ENCODE data around the gene CSPG5. TPM values are rescaled to one million over a fixed set of nuclear protein-coding genes. Genes with fewer than 3 reads are reported as not detected.

The CSPG5 gene
- total RNA-seq, 2 experiments from 2014 or later = 0.39 TPM; not detected in 1

DNA sequence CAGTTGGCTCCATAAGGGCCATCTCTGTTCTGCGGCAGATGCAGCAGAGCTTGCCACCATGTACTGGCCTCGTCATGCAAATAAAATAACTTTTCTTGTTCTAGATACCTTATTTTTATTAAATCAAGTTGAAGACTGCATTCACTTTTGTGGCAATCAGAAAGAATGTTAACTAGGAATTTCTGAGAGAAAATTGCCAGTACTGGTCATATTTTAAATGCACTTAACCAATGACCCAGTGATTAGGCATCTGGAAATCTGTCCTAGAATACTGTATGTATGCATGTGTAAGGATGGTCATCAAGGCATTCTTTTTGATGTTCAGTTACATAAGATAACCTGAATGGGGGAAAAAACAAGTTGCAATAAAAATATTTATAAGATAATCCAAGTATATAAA is 34.2 kb upstream of the CSPG5 start:
- Histone ChIP-seq H3K36me3 (ENCODE audit: insufficient read depth, low read length) (peaks cover 68% of the 10 kb centered on the region), H3K27ac (ENCODE audit: low read depth in 1 of 2, low read length in 2 of 2) (no peak overlapping the region), H3K4me3 (ENCODE audit: low read length) (no peak overlapping the region), H3K27me3 (ENCODE audit: control insufficient read depth in 1 of 2, insufficient read depth in 2 of 2, low read length in 2 of 2) (no peaks in the 10 kb centered on the region), H3K9me3 (ENCODE audit: control insufficient read depth in 1 of 2, insufficient read depth in 1 of 2, low read length in 2 of 2) (no peaks in the 10 kb centered on the region), H3K4me1 (ENCODE audit: insufficient read depth, low read length) (no peaks in the 10 kb centered on the region)
- Mint-ChIP-seq H3K27me3 (no peaks in the 10 kb centered on the region), H3K9me3 (no peaks in the 10 kb centered on the region), H3K27ac (peak overlapping the region; percentile 49), H3K4me1 (ENCODE audit: low read depth) (no peaks in the 10 kb centered on the region), H3K36me3 (ENCODE audit: low read depth) (peaks cover 64% of the 10 kb centered on the region), H3K4me3 (no peak overlapping the region)
- ChIA-PET CTCF (no interaction called here), POLR2A (no interaction called here)
- TF ChIP-seq, protein P1, sequence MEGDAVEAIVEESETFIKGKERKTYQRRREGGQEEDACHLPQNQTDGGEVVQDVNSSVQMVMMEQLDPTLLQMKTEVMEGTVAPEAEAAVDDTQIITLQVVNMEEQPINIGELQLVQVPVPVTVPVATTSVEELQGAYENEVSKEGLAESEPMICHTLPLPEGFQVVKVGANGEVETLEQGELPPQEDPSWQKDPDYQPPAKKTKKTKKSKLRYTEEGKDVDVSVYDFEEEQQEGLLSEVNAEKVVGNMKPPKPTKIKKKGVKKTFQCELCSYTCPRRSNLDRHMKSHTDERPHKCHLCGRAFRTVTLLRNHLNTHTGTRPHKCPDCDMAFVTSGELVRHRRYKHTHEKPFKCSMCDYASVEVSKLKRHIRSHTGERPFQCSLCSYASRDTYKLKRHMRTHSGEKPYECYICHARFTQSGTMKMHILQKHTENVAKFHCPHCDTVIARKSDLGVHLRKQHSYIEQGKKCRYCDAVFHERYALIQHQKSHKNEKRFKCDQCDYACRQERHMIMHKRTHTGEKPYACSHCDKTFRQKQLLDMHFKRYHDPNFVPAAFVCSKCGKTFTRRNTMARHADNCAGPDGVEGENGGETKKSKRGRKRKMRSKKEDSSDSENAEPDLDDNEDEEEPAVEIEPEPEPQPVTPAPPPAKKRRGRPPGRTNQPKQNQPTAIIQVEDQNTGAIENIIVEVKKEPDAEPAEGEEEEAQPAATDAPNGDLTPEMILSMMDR (IDR thresholded peaks at IDR 0.05) = no peak
- ATAC-seq (ENCODE audit: poor library complexity) (no peak), DNase-seq (no peak)
- intact Hi-C loops (cut with DNase I, micrococcal nuclease) = no loop called here

DNA sequence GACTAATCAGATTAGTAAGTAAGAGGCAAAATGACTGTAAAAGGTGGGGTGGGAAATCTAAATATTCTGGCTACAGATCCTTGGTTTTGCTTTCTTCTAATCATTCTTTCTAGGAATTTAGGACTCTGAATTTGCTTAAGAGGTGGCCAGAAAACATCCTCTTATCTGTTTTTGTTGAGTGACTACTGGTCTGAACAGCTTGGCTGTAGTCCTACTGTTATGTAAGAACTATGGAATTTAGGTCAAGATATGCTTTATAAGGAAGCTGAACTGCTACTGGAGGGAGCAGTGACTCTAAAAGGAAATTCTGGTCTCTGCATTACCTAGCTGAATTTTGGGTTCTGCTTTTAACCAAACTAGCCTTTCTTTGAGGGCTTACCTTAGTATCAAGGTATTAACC is 33.5 kb upstream of the CSPG5 start:
- Mint-ChIP-seq H3K27ac (peak overlapping the region; percentile 50), H3K27me3 (no peaks in the 10 kb centered on the region), H3K9me3 (no peaks in the 10 kb centered on the region), H3K36me3 (ENCODE audit: low read depth) (peaks cover 63% of the 10 kb centered on the region), H3K4me3 (no peak overlapping the region), H3K4me1 (ENCODE audit: low read depth) (no peaks in the 10 kb centered on the region)
- peaks cover 68% of the 10 kb centered on the region for H3K36me3 ChIP-seq (ENCODE audit: insufficient read depth, low read length)
- CTCF ChIA-PET = no interaction called here
- no peaks in the 10 kb centered on the region for H3K9me3 ChIP-seq (ENCODE audit: control insufficient read depth in 1 of 2, insufficient read depth in 1 of 2, low read length in 2 of 2)
- POLR2A ChIA-PET = no interaction called here
- DNase-seq = no peak
- H3K4me3 ChIP-seq (ENCODE audit: low read length) = no peak overlapping the region
- no peak overlapping the region for H3K27ac ChIP-seq (ENCODE audit: low read depth in 1 of 2, low read length in 2 of 2)
- ATAC-seq (ENCODE audit: poor library complexity) = no peak
- H3K27me3 ChIP-seq (ENCODE audit: control insufficient read depth in 1 of 2, insufficient read depth in 2 of 2, low read length in 2 of 2) = no peaks in the 10 kb centered on the region
- no peaks in the 10 kb centered on the region for H3K4me1 ChIP-seq (ENCODE audit: insufficient read depth, low read length)
- intact Hi-C loops (cut with DNase I, micrococcal nuclease) = no loop called here
- TF ChIP-seq, protein P1 (IDR thresholded peaks at IDR 0.05) = no peak

DNA sequence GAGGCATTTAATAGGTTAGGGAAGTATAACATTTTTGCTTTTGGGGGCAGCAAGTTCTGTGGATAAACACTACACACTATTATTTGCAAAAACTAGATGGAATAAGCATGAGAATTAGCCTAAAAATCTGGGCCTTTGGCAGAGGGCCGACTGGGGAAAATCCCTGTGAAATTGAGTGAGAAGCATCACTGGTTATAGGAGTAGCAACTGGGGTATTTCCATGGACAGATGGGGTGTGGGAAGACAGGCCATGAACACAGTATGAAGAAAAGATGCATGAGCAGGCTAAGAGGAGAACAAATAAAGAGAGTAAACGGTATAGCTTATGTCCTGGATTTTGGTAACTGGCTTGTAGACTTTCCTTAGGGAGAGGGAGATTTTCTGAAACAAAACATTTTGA is 32.9 kb upstream of the CSPG5 start:
- Mint-ChIP-seq H3K4me3 (no peak overlapping the region), H3K27me3 (no peaks in the 10 kb centered on the region), H3K4me1 (ENCODE audit: low read depth) (no peaks in the 10 kb centered on the region), H3K27ac (peak overlapping the region; percentile 50), H3K9me3 (no peaks in the 10 kb centered on the region), H3K36me3 (ENCODE audit: low read depth) (peaks cover 60% of the 10 kb centered on the region)
- POLR2A ChIA-PET = no interaction called here
- no peak overlapping the region for H3K27ac ChIP-seq (ENCODE audit: low read depth in 1 of 2, low read length in 2 of 2)
- no peaks in the 10 kb centered on the region for H3K9me3 ChIP-seq (ENCODE audit: control insufficient read depth in 1 of 2, insufficient read depth in 1 of 2, low read length in 2 of 2)
- H3K4me1 ChIP-seq (ENCODE audit: insufficient read depth, low read length) = no peaks in the 10 kb centered on the region
- no peaks in the 10 kb centered on the region for H3K27me3 ChIP-seq (ENCODE audit: control insufficient read depth in 1 of 2, insufficient read depth in 2 of 2, low read length in 2 of 2)
- ATAC-seq (ENCODE audit: poor library complexity) (no peak), DNase-seq (no peak)
- CTCF ChIA-PET = no interaction called here
- TF ChIP-seq, protein P1 (IDR thresholded peaks at IDR 0.05) = no peak
- no peak overlapping the region for H3K4me3 ChIP-seq (ENCODE audit: low read length)
- intact Hi-C loops (cut with DNase I, micrococcal nuclease) = no loop called here
- peaks cover 70% of the 10 kb centered on the region for H3K36me3 ChIP-seq (ENCODE audit: insufficient read depth, low read length)

Data from CD4-positive, alpha-beta T cell (primary cell).